Breast epithelium (tissue), 4 donors: ENCODE results near the gene PLA2G4A. TPM values are rescaled to one million over a fixed set of nuclear protein-coding genes. Genes with fewer than 3 reads are reported as not detected.

Experiments used
- DNase-seq, 2 donors: peaks; one replicate each; pipeline ENCODE4 v3.0.0-alpha.2; 2019; ENCODE audit warnings: low spot score in 2 of 2
- H3K27ac ChIP-seq, 2 donors: fragments of 200-600 bp; sonication (generic) in 1 of 2; one replicate each; pipeline ENCODE4 v1.5.1; 2016 to 2019; ENCODE audit warnings: mild to moderate bottlenecking in 1 of 2
- H3K27me3 ChIP-seq, 2 donors: fragments of 200-600 bp; sonication (generic) in 1 of 2; one replicate each; pipeline versions ENCODE4 v1.5.1 to v1.6.0; 2017 to 2019; ENCODE audit warnings: control low read depth in 1 of 2, mild to moderate bottlenecking in 1 of 2
- H3K36me3 ChIP-seq: fragments of 200-600 bp; one replicate; pipeline ENCODE4 v1.5.1; 2019
- H3K4me1 ChIP-seq, 2 donors: fragments of 200-600 bp; sonication (generic); one replicate each; pipeline ENCODE4 v1.5.1; 2016 to 2019; ENCODE audit warnings: control low read depth in 1 of 2
- H3K4me3 ChIP-seq, 3 donors: fragments of 200-600 bp; sonication (generic); 1 replicate in 2 of 3; 2 replicates in 1 of 3; pipeline ENCODE4 v1.5.1; 2016 to 2019; ENCODE audit warnings: mild to moderate bottlenecking in 3 of 3, moderate library complexity in 2 of 3
- H3K9me3 ChIP-seq, 2 donors: fragments of 200-600 bp; sonication (generic) in 1 of 2; one replicate each; pipeline ENCODE4 v1.5.1; 2016 to 2019; ENCODE audit warnings: control low read depth in 1 of 2
- POLR2A ChIP-seq: fragments of 450-650 bp; IDR thresholded peaks from one replicate; pipeline ENCODE4 v1.6.1; 2016; ENCODE audit warnings: antibody characterized with exemption, mild to moderate bottlenecking, moderate library complexity
- POLR2AphosphoS5 ChIP-seq, 3 donors: sonication (generic); formaldehyde crosslinking; IDR thresholded peaks; one replicate each; pipeline ENCODE4 v1.6.1; 2017; ENCODE audit warnings: antibody characterized with exemption in 3 of 3
- intact Hi-C: fragments of 100-400 bp; cut with DNase I; formaldehyde crosslinking; loops from one replicate; pipeline ENCODE4 v1.15.1; 2023; ENCODE audit warnings: low total_unique reads
- total RNA-seq, 3 donors: library from RNA; depleted of rRNA; stranded (reverse); fragments of >200 nt; gene quantifications; one replicate each; pipeline ENCODE4 v1.1.0, GENCODE V29; 2016
- TF ChIP-seq, protein P1 (sequence below), 3 donors: fragments of 450-650 bp; IDR thresholded peaks; one replicate each; pipeline ENCODE4 v1.5.1; 2016 to 2017; ENCODE audit warnings: antibody characterized with exemption in 3 of 3, mild to moderate bottlenecking in 3 of 3, moderate library complexity in 3 of 3

PLA2G4A gene
- total RNA-seq, 3 donors from 2014 or later: 5.6 to 13.3 (median 7.4) TPM

DNA sequence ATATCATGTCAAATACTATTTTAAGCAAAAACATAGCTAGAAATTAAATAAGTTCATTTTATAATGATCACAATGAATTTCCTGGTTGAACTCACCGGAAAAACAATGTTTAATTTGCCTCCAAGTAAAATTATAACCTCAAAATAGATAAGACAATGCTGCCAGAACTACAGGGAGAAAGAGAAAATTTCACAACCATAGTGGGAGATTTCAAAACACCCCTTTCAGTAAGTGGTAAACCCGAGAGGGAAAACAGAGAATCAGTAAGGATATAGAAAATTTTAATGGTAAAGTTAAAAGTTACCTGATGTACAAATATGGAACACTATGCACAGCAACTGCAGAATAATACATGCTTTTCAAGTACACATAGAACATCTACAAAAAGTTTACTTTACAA, 43.2 kb upstream of the PLA2G4A start:
- no peak for TF ChIP-seq POLR2A
- TF ChIP-seq, protein P1, sequence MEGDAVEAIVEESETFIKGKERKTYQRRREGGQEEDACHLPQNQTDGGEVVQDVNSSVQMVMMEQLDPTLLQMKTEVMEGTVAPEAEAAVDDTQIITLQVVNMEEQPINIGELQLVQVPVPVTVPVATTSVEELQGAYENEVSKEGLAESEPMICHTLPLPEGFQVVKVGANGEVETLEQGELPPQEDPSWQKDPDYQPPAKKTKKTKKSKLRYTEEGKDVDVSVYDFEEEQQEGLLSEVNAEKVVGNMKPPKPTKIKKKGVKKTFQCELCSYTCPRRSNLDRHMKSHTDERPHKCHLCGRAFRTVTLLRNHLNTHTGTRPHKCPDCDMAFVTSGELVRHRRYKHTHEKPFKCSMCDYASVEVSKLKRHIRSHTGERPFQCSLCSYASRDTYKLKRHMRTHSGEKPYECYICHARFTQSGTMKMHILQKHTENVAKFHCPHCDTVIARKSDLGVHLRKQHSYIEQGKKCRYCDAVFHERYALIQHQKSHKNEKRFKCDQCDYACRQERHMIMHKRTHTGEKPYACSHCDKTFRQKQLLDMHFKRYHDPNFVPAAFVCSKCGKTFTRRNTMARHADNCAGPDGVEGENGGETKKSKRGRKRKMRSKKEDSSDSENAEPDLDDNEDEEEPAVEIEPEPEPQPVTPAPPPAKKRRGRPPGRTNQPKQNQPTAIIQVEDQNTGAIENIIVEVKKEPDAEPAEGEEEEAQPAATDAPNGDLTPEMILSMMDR (IDR thresholded peaks at IDR 0.05): no peak
- no peak for TF ChIP-seq POLR2AphosphoS5 (IDR thresholded peaks at IDR 0.05)

DNA sequence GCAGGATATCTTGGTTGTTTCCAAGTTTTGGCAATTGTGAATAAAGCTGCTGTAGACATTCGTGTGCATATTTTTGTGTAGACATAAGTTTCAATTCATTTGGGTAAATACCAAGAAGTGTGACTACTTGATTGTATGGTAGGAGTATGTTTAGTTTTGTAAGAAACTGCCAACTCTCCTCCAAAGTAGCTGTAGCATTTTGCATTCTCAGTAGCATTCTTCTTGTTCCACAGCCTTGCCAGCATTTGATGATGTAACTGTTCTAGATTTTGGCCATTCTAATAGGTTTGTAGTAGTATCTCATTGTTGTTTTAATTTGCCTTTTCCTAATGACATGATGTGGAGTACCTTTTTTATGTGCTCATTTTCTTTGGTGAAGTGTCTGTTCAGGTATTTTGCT, 38.6 kb upstream of the PLA2G4A start:
- TF ChIP-seq POLR2A: no peak
- no peaks in the 10 kb centered on the region for H3K27me3 ChIP-seq
- no peaks in the 10 kb centered on the region for H3K9me3 ChIP-seq
- no peak overlapping the region for H3K27ac ChIP-seq
- H3K36me3 ChIP-seq: no peaks in the 10 kb centered on the region
- H3K4me1 ChIP-seq: no peaks in the 10 kb centered on the region
- no peak overlapping the region for H3K4me3 ChIP-seq
- no peak for DNase-seq
- intact Hi-C loops: no loop called here

More for the DNA sequence above, 43.2 kb upstream of the PLA2G4A start:
- H3K27me3 ChIP-seq: no peaks in the 10 kb centered on the region
- DNase-seq: no peak
- H3K9me3 ChIP-seq: no peaks in the 10 kb centered on the region
- H3K36me3 ChIP-seq: no peaks in the 10 kb centered on the region
- H3K27ac ChIP-seq: no peak overlapping the region
- H3K4me1 ChIP-seq: no peaks in the 10 kb centered on the region
- H3K4me3 ChIP-seq: no peak overlapping the region
- intact Hi-C loops: no loop called here

DNA sequence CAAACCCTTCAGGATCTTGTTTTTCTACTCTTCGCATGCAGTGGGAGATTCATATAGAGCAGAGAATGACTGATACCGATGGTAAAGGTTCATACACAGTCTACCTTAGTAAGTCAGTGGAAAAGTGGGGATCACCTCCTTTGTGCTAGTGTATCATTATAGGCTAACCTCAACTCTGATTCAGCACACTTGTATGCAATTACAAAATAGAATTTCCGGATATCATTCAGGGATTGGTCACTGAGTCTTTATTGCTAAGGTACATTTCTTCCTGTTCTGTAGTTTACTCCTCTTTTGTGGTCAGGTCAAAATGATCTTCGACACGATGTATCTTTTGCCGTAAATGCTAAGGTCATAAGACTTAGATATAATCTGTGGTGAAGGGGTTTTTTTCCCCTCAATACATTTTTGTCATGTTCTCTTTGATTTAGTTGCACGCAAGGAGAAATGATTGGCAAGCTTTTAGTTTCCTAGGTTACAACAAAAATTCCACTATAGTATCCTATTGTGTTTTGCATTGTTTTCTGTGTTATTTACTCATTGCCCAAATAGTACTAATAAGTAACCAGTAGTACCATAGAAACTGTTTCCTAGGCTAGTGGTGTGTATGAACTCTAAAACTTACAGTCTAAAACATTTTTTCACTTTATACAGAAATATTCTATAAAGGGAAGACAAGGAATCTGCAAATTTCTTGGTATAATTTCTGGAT, 35.7 kb upstream of the PLA2G4A start:
- intact Hi-C loops: no loop called here
- Histone ChIP-seq H3K4me3 (no peak overlapping the region), H3K27me3 (no peaks in the 10 kb centered on the region), H3K4me1 (no peaks in the 10 kb centered on the region), H3K36me3 (no peaks in the 10 kb centered on the region), H3K27ac (no peak overlapping the region), H3K9me3 (no peaks in the 10 kb centered on the region)
- TF ChIP-seq, protein P1 (IDR thresholded peaks at IDR 0.05): no peak
- TF ChIP-seq POLR2AphosphoS5 (IDR thresholded peaks at IDR 0.05) (no peak), POLR2A (no peak)
- DNase-seq: no peak

DNA sequence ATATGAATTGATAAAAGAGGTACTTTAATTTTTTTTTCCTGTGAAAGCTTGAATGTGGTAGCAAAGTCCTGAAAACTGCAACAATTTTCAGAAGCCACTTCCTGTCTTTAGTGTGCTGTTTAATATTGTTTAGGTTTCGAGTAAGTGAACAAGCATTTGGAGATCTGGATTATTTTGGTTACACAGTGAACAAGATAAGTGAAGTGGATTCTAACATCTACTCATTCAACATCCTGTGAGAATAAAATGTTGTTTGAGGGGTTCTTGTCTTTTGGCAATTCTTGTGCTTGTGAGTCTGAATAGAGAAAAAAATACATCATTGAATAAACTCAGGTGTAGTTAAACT, 35.2 kb upstream of the PLA2G4A start:
- H3K27ac ChIP-seq: no peak overlapping the region
- intact Hi-C loops: no loop called here
- TF ChIP-seq POLR2AphosphoS5 (IDR thresholded peaks at IDR 0.05) (no peak), POLR2A (no peak)
- TF ChIP-seq, protein P1 (IDR thresholded peaks at IDR 0.05): no peak
- no peaks in the 10 kb centered on the region for H3K4me1 ChIP-seq
- no peaks in the 10 kb centered on the region for H3K27me3 ChIP-seq
- no peak overlapping the region for H3K4me3 ChIP-seq
- no peak for DNase-seq
- no peaks in the 10 kb centered on the region for H3K9me3 ChIP-seq
- H3K36me3 ChIP-seq: no peaks in the 10 kb centered on the region

DNA sequence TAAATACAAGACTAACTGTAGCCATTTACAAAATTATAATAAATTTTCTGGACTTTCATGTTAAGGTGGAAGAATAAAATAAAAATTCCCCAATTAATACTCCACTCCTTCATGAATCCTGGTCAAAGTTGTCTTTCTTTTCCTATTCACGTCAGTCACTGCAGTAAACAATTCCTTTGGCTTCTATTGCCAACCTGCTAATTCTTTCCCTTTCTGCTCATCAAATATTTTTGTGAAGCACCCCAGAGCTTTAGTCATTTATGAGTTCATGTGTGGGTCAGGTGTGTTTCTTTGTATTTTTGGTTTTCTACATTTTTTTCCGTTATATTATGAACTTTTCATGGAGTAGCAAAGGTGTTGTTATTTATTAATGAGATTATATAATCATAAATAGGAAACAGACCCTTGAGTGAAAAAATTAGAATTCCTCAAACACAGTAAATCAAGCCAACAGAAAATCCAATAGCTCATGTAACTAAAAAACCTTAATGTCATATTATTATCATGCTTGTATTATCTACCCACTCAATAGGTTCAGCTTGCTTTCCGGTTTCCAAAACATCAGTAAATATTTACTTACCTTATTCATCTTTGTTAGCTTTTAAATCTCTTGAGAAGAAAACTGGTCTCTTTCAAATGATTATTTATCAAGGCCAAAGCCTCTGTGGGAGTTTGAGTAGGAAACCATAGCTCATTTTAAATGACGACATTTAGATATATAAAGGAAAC, 29.6 kb upstream of the PLA2G4A start:
- no peak for DNase-seq
- Histone ChIP-seq H3K4me1 (no peaks in the 10 kb centered on the region), H3K9me3 (no peaks in the 10 kb centered on the region), H3K27ac (no peak overlapping the region), H3K36me3 (no peaks in the 10 kb centered on the region), H3K27me3 (no peaks in the 10 kb centered on the region), H3K4me3 (no peak overlapping the region)
- TF ChIP-seq POLR2AphosphoS5 (IDR thresholded peaks at IDR 0.05) (no peak), POLR2A (no peak)
- TF ChIP-seq, protein P1 (IDR thresholded peaks at IDR 0.05): no peak
- intact Hi-C loops: no loop called here
